ENCODE data around the gene GRK1. TPM values are rescaled to one million over a fixed set of nuclear protein-coding genes. Genes with fewer than 3 reads are reported as not detected.

Gene GRK1
- total and polyA plus RNA-seq, 2 of the 8 experiments (the other 6 are each of a cell fraction or from before 2014, with no cell fraction given): 0.12 TPM; not detected in 1

DNA sequence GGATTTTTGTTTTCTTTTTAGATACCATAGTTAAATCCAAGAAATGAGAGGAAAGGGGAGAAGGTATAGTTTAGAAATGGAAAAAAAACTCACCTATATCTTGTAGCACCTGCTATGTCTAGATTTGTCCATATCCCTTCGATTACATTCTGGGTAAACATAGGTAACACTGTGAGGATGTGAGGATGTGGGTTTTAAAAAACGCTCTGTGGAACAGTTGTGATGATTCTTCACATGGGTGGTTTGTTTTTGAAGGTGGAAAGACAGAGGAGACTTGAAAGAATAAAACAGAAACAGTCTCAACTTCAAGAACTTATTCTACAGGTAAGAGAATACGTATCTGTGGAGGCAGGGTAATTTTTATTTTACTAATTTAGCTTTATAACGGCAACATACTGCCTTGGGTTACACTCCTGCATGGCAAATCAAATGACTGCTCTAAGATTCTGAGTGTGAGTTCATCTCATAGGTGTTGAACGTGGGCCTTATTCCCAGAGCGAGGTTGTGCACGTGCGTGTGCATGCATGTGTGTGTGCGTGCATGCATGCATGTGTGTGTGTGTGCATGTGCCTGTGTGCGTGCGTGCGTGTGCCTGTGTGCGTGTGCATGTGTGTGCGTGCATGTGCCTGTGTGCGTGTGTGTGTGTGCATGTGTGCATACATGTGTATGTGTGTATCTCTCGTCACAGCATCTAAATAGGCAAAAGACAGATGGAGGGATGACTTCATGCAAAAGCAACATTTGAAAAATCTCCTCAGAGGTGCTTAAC lies 32.6 kb upstream of the GRK1 start (continued):
- no peak for TF ChIP-seq SP1 (IDR thresholded peaks at IDR 0.05; ENCODE audit: low read depth, low read length)
- TF ChIP-seq PHF8 (conservative IDR thresholded peaks at IDR 0.05; ENCODE audit: low read depth, low read length): no peak
- TF ChIP-seq, protein P1, sequence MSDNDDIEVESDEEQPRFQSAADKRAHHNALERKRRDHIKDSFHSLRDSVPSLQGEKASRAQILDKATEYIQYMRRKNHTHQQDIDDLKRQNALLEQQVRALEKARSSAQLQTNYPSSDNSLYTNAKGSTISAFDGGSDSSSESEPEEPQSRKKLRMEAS (IDR thresholded peaks at IDR 0.05): no peak
- no peak for TF ChIP-seq BRCA1 (IDR thresholded peaks at IDR 0.05; ENCODE audit: low read depth, low read length)
- TF ChIP-seq JUN (IDR thresholded peaks at IDR 0.05; ENCODE audit: low read depth, low read length): no peak
- no peak for TF ChIP-seq SIX5 (IDR thresholded peaks at IDR 0.05; ENCODE audit: low read depth, low read length)
